CD1c-positive myeloid dendritic cell (primary cell): ENCODE measurements around the gene UBAC2.

Experiments
- DNase-seq: peaks from one replicate; pipeline ENCODE4 v3.0.0-alpha.2; 2016; ENCODE audit errors: extremely low spot score

The UBAC2 gene

DNA sequence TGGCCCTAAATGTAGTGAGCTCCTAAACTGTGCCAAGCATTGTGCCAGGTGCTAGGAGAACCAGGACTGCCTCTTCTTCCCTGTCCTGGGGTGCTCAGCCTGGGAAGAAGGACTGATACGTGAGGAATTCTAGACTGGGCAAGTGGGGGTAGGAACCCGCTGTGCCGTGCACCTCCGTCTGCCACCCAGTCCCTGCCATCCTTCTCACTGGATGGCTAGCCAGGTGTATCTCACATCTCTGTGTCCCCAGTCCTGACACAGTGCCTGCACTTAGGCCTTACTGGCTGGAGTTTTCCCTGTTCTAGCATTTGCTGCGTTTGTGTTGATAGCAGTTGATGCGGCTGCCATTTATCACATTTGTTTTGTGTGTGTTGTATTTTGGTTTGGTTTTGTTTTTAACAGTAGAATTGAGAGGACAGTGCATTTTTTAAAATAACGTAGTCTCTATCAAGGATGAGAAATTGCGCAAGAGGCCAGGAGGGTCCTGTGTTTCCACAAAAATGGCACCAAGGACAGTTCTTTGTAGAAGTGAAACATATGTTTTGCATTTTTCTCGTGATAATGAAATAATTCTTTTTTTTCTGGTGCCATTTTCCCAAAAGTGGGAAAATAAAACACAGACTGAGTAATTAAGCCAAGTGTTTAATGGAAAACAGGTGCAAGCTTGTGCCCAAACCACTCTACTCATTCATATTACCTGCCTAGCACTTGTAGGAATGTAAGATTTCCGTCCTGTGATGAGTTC lies 111.3 kb downstream of the UBAC2 start:
- peak; percentile 55 for DNase-seq

DNA sequence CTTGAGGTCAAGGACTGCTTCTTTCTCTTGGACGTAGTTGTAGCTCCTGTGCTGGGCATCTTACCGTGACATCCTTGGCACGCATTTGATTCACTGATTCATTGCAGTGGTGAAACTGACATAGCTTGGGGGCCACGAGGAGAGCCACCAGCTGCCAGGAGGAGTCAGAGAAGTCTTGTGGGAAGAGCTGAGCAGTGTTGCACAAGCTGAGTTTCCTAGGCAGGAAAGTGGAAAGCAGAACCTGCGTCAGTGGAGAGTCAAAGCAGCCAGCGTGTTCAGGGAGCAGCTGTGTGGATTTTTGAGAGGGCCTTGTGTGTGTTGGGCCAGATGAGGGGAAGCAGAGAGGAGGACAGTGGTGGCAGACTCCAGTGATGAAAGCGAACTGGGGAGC lies 111.8 kb downstream of the UBAC2 start:
- DNase-seq = peak; percentile 96

DNA sequence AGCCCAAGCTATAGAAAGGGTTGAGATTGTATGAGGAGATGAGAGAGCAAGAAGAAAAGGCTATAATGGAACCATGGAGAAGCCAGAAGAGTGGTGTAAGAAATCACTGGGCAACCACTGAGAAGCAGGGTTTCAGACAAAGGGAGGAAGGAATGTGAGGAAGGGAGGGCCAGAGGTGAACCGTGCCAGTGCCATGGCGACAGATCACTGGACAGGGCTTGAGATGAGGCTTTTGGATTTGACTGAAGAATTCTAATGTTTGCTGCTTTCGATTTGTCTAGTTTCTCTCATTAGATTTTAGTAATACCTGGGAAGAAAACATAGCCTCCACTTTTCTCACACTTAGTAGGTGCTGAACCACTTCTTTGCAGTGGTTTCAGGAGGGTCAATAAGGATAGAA lies 112.8 kb downstream of the UBAC2 start:
- no peak for DNase-seq

DNA sequence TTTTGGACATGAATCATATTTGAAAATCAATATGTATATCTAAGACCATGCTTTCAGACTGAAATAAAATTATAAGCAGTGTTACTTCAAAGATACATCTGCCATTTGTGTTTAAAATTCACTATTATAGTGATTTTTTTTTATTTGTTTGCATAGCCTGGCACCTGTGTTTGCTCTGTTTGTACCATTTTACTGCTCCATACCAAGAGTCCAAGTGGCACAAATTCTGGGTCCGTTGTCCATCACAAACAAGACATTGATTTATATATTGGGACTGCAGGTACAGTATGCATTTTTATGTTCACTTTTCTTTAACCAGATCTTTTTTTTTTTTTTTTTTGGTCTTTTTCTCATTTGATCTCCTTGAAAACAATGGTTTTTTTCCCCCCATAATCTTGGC lies 113.3 kb downstream of the UBAC2 start:
- no peak for DNase-seq

DNA sequence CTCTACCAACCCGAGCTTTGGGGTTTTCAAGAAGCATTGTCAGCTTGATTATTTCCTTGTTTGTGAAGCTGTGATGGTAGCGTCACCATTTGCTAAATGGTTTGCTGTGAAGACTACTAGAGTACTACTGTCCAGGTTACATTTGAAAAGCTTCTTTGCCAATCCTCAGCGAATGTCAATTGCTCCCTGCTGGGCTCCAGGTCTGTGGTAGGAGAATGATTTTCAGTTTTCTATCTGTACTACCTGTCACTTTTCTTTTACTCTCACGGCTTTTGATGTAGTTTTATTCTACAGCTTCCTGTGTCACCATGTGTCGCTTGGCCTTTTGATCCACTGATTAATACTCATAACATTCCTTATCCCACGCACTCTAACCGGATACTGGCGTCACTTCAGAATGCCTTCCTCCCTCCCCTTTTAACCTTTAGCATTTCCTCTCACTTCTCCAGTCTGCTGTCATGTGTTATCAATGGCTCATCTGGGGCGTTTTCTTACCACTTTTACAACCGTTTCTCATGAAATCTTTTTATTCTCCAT lies 114.1 kb downstream of the UBAC2 start:
- DNase-seq = peak; percentile 88

DNA sequence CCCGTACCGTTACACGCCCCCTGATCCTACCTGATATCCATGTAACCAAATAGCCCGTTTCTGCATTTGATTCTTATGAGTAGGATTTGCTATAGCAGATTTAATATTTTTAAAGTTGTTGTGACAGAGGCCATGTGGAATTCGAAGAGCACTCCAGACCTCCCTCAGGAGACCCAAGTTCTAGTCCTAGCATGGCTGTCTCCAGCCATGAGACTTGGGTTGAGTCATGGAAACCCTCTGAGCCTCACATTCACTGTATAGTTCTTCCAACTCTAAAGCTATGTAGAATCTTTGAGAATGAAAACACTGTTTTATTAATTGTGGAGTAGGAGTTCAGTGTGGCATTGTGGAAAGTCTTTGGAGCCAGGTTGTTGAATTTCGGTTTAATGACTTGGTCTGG lies 114.5 kb downstream of the UBAC2 start:
- DNase-seq = no peak

DNA sequence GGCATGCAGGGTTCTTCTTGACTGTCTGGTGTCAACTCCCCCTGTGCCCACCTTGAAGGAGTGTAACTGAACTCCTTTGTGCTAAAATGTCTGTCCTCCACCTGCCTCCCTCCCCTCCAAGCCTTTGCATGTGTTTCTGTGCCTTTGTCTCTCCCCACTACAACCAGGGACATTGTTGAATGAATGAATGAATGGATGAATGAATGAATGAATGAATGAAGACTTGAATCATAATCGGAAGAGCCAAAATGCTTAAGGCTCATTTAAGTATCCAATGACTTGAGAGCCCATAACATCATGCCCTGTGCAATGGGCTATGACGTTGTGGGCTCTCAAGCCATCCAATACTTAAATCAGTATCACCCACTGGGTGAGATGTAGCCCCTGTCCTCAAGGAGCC lies 115.6 kb downstream of the UBAC2 start:
- DNase-seq = no peak

DNA sequence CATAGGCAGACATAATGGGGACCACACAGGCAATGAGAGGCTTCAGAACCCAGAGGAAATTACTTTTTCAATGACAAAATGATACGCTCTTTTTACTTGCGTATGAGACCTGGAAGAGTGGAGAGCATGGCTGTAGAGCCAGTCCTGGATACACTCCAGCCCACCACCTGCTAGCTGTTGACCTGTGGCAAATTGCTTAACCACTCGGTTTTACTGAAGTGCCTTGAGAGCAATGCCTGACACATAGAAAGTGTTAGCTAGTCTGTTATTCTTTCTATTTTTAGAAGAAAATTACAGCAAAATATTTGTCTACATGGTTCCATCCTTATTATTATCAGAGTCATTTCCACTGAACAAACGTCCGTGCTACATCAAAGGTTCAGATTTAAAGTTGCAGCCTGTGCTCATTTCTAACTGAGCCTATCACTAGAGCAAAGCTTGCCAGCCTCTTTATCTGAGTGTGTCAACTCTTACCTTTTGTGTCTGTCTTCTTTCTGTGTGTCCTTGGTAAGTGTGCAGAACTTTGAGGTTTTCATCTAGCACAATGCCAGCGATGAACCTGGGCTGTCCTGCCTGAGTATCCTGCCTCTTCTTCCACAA lies 116.1 kb downstream of the UBAC2 start:
- no peak for DNase-seq

DNA sequence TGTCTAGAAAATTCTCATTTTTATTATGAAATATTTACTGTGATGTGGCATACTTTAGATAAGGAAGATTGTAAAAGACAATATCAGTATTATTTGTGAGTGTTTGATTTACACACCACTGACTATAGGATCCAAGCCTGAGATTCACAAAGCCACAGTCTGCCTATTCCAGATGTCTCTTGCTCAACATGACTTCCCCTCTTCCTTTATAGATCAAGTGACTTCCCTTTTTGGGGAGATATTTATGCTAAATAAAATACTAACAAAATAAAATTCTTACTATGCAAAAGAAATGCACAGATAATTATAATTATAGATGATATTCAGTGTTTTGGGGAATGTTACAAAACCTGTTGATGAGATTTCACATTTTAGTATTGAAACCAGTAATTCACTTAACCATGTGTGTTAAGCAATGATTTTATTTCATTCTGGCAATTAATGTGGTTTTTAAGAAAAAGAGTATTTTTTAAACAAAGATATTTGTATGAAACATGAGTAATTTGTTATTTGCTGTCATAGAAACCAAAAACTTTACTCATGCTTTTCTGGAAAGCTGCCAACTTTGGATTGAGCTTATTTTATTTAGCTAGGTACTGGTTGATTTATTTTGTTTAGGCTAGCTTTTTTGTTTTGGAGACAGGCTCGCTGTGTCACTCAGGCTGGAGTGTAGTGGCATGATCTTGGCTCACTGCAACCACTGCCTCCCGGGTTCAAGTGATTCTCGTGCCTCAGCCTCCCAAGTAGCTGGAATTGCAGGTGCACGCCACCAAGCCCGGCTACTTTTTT lies 120.2 kb downstream of the UBAC2 start:
- DNase-seq = peak; percentile 92

DNA sequence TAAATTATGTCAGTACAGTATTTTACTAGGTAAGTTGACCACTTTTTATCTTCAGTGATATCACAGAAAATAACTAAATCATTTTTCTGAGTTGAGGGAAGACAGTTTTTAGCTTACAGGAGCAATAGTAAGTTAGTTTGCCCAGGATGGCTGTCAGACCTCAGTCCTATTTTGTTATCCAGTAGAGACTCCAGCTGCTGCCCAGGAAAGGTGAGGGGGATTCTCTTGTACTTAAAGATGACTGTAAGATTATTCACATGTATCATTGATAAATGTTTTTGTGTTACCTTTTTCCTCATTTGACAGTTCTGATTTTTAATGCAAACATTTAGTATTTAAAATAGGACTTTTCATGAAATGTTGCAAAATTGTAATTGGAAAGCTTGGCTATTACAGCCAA lies 121.1 kb downstream of the UBAC2 start:
- DNase-seq = no peak

DNA sequence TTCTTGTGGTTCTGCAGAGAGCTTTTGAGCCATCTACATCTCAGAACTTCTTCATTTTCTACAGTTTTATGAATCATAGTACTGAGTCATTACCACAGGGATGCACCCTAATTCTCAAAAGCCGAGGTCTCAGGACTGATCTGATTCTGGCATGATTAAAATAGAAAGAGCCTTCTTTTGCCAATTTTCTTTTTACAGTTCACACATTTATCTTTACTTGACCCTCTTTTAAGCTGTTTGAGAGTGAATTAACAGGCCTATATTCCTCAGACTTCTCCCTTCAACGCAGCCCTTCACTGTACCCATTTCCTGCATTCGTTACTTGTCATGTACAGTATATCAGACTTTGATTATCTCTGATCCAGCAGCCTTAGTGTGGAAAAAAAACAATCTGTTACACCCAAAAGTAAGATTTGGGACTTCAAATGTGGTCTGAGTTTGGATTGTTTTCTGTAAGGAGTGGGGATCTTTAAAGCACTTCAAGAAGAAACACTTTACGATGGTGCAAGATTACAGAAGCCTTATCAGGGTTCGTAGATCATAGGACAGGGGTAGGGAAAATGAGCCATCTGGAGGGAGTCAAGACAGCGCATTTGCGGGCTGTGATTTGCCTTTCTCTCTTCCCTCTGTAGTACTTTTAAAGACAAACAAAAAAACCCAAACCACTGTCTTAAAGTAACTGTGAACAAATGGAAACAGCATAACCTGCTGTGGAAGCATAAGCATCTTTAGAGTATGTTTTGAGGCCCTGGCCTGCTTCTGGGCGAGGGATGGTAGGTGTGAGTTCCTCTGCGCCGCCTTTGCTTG lies 121.8 kb downstream of the UBAC2 start:
- DNase-seq = peak; percentile 91

DNA sequence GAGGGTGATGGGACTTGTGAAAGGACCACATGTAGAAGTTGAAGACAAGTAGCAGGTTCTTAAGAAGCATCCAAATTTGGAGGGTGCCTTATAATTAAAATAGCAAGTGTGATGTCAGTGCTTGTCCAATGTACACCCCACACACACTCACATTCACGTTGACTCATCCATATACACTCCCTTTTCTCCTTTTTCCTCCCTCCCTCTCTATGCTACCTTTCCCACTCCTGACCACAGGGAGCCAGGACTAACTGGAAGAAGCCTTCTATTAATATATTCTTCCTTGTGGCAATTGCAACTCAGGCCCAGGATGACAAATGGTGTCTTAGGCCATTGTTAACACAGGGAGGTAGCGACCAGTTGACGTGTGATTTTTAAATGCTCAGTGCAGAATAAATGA lies 122.8 kb downstream of the UBAC2 start:
- DNase-seq = peak; percentile 20

DNA sequence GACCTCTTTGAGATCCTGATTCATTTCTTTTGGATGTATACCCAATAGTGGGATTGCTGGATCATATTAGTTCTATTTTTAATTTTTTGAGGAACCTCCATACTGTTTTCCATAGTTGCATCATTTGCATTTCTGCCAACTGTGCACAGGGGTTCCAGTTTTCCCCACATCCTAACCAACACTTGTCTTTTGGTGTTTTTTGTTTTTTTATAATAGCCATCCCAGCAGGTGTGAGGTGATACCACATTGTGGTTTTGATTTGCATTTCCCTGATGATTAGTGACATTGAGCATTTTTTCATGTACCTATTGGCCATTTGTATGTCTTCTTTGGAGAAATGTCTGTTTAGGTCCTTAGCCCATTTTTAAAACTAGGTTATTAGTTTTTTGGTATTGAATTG lies 125.4 kb downstream of the UBAC2 start:
- no peak for DNase-seq

DNA sequence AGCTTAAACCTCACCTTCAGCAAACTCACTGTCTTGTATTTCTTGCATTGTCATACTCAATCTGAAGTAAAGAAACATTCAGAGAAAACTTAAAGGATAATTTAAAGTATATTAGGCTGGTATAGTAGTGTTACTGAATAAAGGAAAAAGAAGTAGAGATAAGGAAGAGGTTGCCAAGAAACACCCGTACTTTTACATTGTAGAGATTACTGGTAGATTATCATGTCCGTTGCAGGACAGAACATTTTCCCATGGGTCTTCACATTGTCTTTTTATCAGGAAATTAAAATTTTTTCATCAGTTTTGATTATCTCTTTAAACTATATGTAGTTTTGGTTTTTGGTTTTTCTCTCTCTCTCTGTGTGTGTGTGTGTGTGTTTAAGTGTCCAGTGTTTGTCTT lies 126.5 kb downstream of the UBAC2 start:
- DNase-seq = no peak

DNA sequence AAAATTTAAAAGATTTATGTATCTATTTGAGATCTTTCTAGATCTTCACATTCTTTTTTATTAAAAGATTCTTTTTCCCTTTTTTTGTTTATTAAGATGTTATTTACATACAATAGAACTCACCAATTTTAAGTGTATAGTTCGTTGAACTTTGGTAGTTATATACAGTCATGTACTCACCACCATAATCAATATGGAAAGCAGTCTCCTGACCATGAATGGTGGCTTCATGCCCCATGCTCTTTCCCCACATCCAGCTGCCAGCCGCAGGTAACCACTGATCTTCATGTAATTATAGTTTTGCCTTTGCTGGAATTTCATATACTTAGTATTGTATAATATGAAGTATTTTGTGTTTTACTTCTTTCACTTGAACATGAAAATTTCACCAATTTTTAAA lies 127.1 kb downstream of the UBAC2 start:
- no peak for DNase-seq

DNA sequence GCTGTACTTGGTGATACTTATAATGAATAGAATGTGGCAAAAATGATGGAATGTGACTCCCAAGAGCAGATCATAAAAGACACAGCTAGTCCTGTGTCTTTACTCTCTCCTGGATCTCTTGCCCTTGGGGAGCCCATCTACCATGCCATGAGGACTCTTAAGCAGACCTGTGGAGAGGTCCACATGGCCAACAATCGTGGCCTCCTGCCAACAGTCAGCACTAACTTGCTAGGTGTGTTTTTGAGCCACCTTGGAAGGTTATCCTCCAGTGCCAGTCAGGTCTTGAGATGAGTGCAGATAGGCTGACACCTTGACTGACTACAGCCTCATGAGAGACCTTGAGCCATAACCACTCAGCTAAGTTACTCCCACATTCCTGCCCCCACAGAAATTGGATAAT lies 128.8 kb downstream of the UBAC2 start:
- no peak for DNase-seq

DNA sequence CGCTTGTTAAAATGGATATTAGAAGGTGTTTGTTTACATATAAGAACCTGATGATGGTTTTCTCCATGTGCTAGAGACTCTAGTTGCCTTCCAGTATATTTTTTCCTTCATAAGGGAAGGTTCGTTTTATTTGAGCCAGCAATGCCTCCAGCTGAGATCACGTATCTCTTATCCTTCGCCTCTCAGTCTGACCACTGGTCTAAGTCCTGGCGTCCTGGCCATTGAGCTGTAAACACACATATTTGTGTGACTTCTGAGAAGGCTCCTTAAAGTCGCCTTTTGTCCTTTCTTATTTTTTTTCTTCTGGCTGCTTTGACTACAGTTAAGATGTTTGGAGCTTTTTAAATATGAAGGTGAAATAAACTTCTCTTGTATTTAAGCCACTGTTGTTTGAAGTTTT lies 130.3 kb downstream of the UBAC2 start:
- no peak for DNase-seq

DNA sequence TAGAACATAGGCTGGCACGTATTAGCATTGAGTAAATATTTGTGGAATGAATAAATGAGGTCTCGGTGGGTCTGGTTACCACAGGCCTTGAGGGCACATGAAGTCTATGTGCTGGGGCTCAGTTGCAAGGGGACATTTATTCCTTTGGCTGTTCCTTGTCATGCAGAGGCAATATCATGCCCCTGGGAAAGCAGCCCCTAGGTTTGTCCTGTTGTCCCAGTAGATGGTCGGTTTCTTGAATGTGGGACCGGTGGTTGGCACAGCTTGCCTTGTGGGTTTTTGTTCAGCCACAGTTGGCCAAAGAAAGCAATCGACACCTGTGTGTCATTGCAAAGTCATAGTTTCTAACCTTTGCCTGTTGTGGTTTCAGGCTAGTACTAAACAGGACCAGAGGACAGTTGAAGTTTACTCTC lies 131.2 kb downstream of the UBAC2 start:
- DNase-seq = no peak

DNA sequence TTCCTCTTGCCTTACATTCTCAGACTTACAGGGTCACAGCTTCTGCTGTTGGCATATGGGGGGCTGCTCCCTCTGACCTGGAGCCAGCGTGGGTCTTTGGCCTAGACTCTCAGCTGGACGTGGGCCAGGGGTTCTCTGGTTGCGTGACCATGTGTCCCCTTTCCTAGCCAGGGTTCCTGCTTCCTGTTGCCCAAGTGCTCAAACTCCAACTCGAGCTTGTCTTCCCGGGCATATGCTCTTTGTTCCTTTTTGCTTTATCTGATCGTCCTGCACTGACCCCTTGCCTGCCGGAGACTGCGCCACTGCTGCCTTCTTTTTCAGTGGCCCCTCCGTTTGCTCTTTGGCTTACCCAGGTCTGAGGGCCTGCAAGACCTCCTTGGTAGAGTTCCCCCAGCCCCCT lies 131.8 kb downstream of the UBAC2 start:
- no peak for DNase-seq

DNA sequence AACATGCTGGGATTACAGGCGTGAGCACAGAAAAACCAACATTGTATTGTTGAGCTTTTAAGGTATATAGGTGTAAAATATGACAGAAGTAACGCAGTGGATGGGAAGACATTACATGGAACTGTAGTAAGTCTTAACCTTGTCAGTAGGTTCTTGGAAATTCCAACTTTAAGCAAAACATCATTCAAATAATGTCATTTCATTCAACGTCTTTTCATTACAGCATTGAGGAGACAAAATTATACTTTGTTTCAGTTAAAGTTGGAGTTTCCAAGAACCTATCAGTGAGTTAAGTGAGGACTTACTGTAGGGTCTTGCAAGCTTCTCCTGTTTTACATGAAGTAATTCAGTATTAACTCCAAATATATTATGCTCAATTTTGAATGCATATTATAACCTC lies 133.6 kb downstream of the UBAC2 start:
- no peak for DNase-seq

DNA sequence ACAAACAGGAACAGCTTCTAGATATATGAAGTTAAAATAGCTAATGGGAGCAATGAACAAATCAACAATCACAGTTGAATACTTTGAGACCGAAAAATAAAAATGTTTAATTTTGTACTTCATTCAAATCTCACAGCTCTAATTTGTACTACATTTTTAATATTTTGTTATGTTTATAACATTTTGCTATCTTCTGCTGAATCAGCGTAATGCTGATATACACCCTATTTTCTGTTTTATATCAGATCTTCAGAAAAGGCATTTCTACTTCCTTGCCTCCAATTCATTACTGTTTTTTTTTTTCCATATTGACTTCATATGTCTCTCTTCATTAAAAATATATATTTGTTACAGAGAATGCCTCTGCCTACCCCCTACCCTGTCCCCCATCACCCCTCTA lies 134.4 kb downstream of the UBAC2 start:
- DNase-seq = no peak

DNA sequence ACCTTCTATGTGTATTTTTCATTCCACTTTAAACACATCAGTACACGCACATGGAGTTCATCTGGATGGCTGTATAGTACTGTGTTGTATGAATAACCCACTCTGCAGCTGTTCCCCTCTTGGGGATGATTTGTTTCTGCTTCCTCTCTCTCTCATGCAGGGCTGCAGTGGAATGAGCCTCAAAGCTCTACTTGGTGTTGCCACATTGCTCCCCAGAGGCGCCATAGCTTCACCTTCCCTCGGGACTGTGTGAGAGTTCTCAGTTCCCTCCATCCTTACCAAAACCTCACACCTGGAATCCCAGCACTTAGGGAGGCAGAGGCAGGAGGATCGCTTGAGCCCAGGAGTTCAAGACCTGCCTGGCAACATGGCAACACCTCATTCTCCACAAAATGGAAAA lies 134.9 kb downstream of the UBAC2 start:
- no peak for DNase-seq
